ENCODE measurements around the gene TST.

DNA sequence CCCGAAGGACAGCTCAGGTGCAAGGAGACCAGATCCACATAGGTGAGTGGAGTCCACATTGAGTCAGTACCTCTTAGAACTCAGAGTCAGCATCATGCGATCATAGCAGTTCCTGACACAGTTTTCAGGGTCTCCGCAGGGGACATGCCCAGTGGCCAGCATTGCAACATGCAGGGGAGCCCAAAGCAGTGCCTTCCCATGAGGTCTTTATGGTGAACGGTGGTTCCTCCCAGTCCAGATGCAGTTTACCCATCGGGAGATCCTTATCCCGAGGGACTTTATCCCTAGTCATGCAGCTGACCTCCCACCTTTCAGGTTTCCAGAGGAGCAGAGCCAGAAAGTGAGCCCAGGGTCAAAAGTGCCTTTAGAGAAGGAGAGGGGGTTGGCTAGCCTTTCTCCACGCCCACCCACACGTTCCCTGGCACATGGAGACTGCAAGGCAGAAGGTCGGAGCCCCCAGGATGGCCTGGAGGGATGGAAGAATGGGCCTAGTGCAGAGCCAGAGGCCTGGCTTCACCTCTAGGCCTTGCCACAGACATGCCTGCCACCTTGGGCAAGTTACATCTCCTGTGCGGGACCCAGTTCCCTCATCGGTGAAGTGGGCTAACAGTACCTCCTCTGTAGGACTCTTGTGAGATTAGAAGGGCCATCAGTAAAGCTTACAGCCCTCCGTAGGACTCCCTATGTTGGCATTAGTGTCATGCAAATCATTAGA lies 38.7 kb upstream of the TST start:
- TF ChIP-seq, protein P1, sequence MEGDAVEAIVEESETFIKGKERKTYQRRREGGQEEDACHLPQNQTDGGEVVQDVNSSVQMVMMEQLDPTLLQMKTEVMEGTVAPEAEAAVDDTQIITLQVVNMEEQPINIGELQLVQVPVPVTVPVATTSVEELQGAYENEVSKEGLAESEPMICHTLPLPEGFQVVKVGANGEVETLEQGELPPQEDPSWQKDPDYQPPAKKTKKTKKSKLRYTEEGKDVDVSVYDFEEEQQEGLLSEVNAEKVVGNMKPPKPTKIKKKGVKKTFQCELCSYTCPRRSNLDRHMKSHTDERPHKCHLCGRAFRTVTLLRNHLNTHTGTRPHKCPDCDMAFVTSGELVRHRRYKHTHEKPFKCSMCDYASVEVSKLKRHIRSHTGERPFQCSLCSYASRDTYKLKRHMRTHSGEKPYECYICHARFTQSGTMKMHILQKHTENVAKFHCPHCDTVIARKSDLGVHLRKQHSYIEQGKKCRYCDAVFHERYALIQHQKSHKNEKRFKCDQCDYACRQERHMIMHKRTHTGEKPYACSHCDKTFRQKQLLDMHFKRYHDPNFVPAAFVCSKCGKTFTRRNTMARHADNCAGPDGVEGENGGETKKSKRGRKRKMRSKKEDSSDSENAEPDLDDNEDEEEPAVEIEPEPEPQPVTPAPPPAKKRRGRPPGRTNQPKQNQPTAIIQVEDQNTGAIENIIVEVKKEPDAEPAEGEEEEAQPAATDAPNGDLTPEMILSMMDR (IDR thresholded peaks at IDR 0.05 in 8 of 11, conservative IDR thresholded peaks at IDR 0.05 in 3 of 11) = no peak
- no peak for TF ChIP-seq POLR2AphosphoS5 (IDR thresholded peaks at IDR 0.05)
